Esophagus squamous epithelium (tissue), 4 donors: Measurements from ENCODE around the gene TPD52L1.

Experiments used
- CTCF ChIP-seq, 6 experiments: fragments of 450-650 bp in 4 of 6; fragments of 200-600 bp in 2 of 6; sonication (generic) in 2 of 6; IDR thresholded peaks; one replicate each; pipeline ENCODE4 v1.5.1; 2016 to 2019; ENCODE audit warnings: antibody characterized with exemption in 6 of 6, mild to moderate bottlenecking in 4 of 6, moderate library complexity in 4 of 6
- POLR2A ChIP-seq, 4 donors: fragments of 450-650 bp; IDR thresholded peaks; one replicate each; pipeline ENCODE4 v1.6.1; 2017; ENCODE audit warnings: antibody characterized with exemption in 4 of 4, mild to moderate bottlenecking in 4 of 4, moderate library complexity in 3 of 4

DNA sequence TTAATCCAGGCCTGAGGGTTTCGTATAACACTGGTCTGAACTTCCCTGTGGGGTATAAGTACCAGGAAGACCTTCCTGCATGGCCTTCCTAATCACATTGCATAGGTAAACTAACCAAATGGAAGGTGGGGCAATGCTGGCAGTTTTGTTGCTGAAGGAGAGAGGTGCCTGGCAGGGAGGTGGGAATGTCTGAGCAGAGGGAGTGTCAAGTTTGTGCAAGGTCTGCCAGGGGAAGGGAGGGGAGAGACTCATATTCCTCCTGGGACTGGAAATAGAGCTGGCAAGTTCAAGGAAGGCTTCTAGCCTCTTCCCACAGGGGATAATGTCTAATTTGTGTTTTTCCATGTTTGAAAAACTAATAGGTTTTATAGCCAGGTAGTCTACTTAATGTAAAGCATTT, 77.6 kb downstream of the TPD52L1 start:
- TF ChIP-seq POLR2A (IDR thresholded peaks at IDR 0.05) (no peak), CTCF (IDR thresholded peaks at IDR 0.05) (no peak)
